GM12878 (cell line): ENCODE data around the gene MAP2K2. TPM values are rescaled to one million over a fixed set of nuclear protein-coding genes. Genes with fewer than 3 reads are reported as not detected.

Source experiments
- BHLHE40 ChIP-seq, 2 experiments: fragments of 450-650 bp in 1 of 2; IDR thresholded peaks; 2 replicates each; pipeline ENCODE4 v1.6.1; 2011 to 2017; ENCODE audit warnings: low read depth in 2 of 2, borderline replicate concordance in 1 of 2, improper control_type of control experiment in 1 of 2, low read length in 1 of 2, mild to moderate bottlenecking in 1 of 2
- CBX3 ChIP-seq: fragments of 200-600 bp; sonication (generic); IDR thresholded peaks from 2 replicates; pipeline ENCODE4 v1.6.1; 2016; ENCODE audit warnings: low read depth, borderline replicate concordance
- CBX5 ChIP-seq: sonication (generic); IDR thresholded peaks from 2 replicates; pipeline ENCODE4 v1.6.1; 2016; ENCODE audit warnings: low read depth, moderate library complexity, mild to moderate bottlenecking, inconsistent platforms
- CEBPB ChIP-seq, 2 experiments: fragments of 150-350 bp in 1 of 2; IDR thresholded peaks; 2 replicates each; pipeline ENCODE4 v1.6.1; 2012 to 2014; ENCODE audit warnings: low read depth in 2 of 2, low read length in 2 of 2, borderline replicate concordance in 1 of 2, inconsistent platforms in 1 of 2
- IRF3 ChIP-seq: fragments of 450-650 bp; IDR thresholded peaks from 2 replicates; pipeline ENCODE4 v1.6.1; 2014; ENCODE audit warnings: mild to moderate bottlenecking
- MYB ChIP-seq: fragments of 150-350 bp; IDR thresholded peaks from 2 replicates; pipeline ENCODE4 v1.6.1; 2014; ENCODE audit warnings: mild to moderate bottlenecking, low read depth, low read length, borderline replicate concordance
- NFYA ChIP-seq: IDR thresholded peaks from 2 replicates; pipeline ENCODE4 v1.6.1; 2011; ENCODE audit warnings: low read depth, mild to moderate bottlenecking, low read length, improper control_type of control experiment, borderline replicate concordance
- RAD21 ChIP-seq: IDR thresholded peaks from 2 replicates; pipeline ENCODE4 v1.6.1; 2011; ENCODE audit warnings: mild to moderate bottlenecking, low read depth, low read length, moderate library complexity; ENCODE audit not compliant: insufficient read depth
- RELA ChIP-seq: fragments of 450-650 bp; IDR thresholded peaks from 2 replicates; pipeline ENCODE4 v1.8.0; 2014; ENCODE audit warnings: borderline replicate concordance; ENCODE audit not compliant: partially characterized antibody
- RUNX3 ChIP-seq: IDR thresholded peaks from 2 replicates; pipeline ENCODE4 v1.6.1; 2012; ENCODE audit warnings: low read length, inconsistent platforms
- TBL1XR1 ChIP-seq: IDR thresholded peaks from 2 replicates; pipeline ENCODE4 v1.6.1; 2012; ENCODE audit warnings: low read depth, low read length, improper control_type of control experiment
- polyA plus RNA-seq, 11 experiments: library from polyadenylated mRNA; depleted of rRNA in 4 of 11; unstranded in 6 of 11; stranded (reverse) in 5 of 11; fragments of >200 nt; fragmentation: Nextera tagmentation in 4 of 11; fragmentation: Illumina TruSeq in 1 of 11; extraction: Ambion mirVana in 4 of 11; extraction: Trizol in 1 of 11; gene quantifications; 1 replicate in 1 of 11; 2 replicates in 10 of 11; pipeline versions ENCODE4 v1.2.1 to v1.2.3, GENCODE V29; 2011 to 2016; ENCODE audit warnings: inconsistent platforms in 2 of 11, missing spikeins in 2 of 11, low read depth in 1 of 11
- total RNA-seq, 4 experiments: library from RNA; depleted of rRNA in 3 of 4; stranded (reverse); fragments of >200 nt in 3 of 4; fragmentation: Illumina TruSeq in 1 of 4; extraction: Trizol in 1 of 4; gene quantifications; 2 replicates each; pipeline versions ENCODE4 v1.2.1 to v1.2.3, GENCODE V29; 2013 to 2021
- TF ChIP-seq, protein P1 (sequence below): fragments of 450-650 bp; IDR thresholded peaks from 2 replicates; pipeline ENCODE4 v1.6.1; 2017; ENCODE audit warnings: mild to moderate bottlenecking, low read depth, inconsistent platforms; ENCODE audit not compliant: poor library complexity, severe bottlenecking
- TF ChIP-seq, protein P2 (sequence below): fragments of 450-650 bp; IDR thresholded peaks from 2 replicates; pipeline ENCODE4 v1.6.1; 2016; ENCODE audit warnings: mild to moderate bottlenecking
- TF ChIP-seq, protein P3 (sequence below): fragments of 450-650 bp; formaldehyde crosslinking; IDR thresholded peaks from 2 replicates; pipeline ENCODE4 v1.5.0; 2022; ENCODE audit warnings: mild to moderate bottlenecking, missing genetic modification characterization
- TF ChIP-seq, protein P4 (sequence below): fragments of 450-650 bp; IDR thresholded peaks from 2 replicates; pipeline ENCODE4 v1.6.1; 2017; ENCODE audit warnings: mild to moderate bottlenecking, moderate library complexity

Gene MAP2K2
- total and polyA plus RNA-seq, 10 of the 15 experiments (the other 5 are each of a cell fraction or from before 2014, with no cell fraction given), result 1.00 to 210 (median 53.5) TPM

GRCh38 chr19:4077800-4078684, 45.9 kb downstream of the MAP2K2 start (continued):
- TF ChIP-seq, protein P1, sequence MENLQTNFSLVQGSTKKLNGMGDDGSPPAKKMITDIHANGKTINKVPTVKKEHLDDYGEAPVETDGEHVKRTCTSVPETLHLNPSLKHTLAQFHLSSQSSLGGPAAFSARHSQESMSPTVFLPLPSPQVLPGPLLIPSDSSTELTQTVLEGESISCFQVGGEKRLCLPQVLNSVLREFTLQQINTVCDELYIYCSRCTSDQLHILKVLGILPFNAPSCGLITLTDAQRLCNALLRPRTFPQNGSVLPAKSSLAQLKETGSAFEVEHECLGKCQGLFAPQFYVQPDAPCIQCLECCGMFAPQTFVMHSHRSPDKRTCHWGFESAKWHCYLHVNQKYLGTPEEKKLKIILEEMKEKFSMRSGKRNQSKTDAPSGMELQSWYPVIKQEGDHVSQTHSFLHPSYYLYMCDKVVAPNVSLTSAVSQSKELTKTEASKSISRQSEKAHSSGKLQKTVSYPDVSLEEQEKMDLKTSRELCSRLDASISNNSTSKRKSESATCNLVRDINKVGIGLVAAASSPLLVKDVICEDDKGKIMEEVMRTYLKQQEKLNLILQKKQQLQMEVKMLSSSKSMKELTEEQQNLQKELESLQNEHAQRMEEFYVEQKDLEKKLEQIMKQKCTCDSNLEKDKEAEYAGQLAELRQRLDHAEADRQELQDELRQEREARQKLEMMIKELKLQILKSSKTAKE, result no peak
- TF ChIP-seq, protein P2, sequence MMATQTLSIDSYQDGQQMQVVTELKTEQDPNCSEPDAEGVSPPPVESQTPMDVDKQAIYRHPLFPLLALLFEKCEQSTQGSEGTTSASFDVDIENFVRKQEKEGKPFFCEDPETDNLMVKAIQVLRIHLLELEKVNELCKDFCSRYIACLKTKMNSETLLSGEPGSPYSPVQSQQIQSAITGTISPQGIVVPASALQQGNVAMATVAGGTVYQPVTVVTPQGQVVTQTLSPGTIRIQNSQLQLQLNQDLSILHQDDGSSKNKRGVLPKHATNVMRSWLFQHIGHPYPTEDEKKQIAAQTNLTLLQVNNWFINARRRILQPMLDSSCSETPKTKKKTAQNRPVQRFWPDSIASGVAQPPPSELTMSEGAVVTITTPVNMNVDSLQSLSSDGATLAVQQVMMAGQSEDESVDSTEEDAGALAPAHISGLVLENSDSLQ, result no peak
- TF ChIP-seq RAD21 (no peak), TBL1XR1 (0 out of 2 replicates have a peak, but pooled peaks have one; percentile 45), CBX5 (no peak), IRF3 (no peak), RUNX3 (peak; percentile 42; the same call in 1 of the 2 replicates), CBX3 (no peak), CEBPB (IDR thresholded peaks at IDR 0.05; ENCODE audit: borderline replicate concordance in 1 of 2, low read depth in 2 of 2, low read length in 2 of 2) (no peak), NFYA (no peak), BHLHE40 (IDR thresholded peaks at IDR 0.05; ENCODE audit: borderline replicate concordance in 1 of 2, low read depth in 2 of 2, low read length in 1 of 2) (peak; percentile 27 to 33; a peak in 1 of 4 replicates), MYB (no peak), RELA (no peak)
- TF ChIP-seq, protein P3, sequence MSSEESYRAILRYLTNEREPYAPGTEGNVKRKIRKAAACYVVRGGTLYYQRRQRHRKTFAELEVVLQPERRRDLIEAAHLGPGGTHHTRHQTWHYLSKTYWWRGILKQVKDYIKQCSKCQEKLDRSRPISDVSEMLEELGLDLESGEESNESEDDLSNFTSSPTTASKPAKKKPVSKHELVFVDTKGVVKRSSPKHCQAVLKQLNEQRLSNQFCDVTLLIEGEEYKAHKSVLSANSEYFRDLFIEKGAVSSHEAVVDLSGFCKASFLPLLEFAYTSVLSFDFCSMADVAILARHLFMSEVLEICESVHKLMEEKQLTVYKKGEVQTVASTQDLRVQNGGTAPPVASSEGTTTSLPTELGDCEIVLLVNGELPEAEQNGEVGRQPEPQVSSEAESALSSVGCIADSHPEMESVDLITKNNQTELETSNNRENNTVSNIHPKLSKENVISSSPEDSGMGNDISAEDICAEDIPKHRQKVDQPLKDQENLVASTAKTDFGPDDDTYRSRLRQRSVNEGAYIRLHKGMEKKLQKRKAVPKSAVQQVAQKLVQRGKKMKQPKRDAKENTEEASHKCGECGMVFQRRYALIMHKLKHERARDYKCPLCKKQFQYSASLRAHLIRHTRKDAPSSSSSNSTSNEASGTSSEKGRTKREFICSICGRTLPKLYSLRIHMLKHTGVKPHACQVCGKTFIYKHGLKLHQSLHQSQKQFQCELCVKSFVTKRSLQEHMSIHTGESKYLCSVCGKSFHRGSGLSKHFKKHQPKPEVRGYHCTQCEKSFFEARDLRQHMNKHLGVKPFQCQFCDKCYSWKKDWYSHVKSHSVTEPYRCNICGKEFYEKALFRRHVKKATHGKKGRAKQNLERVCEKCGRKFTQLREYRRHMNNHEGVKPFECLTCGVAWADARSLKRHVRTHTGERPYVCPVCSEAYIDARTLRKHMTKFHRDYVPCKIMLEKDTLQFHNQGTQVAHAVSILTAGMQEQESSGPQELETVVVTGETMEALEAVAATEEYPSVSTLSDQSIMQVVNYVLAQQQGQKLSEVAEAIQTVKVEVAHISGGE (CRISPR knock-in tag), result no peak
- TF ChIP-seq, protein P4, sequence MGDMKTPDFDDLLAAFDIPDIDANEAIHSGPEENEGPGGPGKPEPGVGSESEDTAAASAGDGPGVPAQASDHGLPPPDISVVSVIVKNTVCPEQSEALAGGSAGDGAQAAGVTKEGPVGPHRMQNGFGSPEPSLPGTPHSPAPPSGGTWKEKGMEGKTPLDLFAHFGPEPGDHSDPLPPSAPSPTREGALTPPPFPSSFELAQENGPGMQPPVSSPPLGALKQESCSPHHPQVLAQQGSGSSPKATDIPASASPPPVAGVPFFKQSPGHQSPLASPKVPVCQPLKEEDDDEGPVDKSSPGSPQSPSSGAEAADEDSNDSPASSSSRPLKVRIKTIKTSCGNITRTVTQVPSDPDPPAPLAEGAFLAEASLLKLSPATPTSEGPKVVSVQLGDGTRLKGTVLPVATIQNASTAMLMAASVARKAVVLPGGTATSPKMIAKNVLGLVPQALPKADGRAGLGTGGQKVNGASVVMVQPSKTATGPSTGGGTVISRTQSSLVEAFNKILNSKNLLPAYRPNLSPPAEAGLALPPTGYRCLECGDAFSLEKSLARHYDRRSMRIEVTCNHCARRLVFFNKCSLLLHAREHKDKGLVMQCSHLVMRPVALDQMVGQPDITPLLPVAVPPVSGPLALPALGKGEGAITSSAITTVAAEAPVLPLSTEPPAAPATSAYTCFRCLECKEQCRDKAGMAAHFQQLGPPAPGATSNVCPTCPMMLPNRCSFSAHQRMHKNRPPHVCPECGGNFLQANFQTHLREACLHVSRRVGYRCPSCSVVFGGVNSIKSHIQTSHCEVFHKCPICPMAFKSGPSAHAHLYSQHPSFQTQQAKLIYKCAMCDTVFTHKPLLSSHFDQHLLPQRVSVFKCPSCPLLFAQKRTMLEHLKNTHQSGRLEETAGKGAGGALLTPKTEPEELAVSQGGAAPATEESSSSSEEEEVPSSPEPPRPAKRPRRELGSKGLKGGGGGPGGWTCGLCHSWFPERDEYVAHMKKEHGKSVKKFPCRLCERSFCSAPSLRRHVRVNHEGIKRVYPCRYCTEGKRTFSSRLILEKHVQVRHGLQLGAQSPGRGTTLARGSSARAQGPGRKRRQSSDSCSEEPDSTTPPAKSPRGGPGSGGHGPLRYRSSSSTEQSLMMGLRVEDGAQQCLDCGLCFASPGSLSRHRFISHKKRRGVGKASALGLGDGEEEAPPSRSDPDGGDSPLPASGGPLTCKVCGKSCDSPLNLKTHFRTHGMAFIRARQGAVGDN, result no peak; the same call in 1 of the 2 replicates
